ENCODE measurements around the gene LYPD6.
"Not testable (repeated sequence)": the region's sequence is repeated elsewhere in the genome, so short reads cannot be mapped to it uniquely, and the experiment has no call there.

The LYPD6 gene

DNA sequence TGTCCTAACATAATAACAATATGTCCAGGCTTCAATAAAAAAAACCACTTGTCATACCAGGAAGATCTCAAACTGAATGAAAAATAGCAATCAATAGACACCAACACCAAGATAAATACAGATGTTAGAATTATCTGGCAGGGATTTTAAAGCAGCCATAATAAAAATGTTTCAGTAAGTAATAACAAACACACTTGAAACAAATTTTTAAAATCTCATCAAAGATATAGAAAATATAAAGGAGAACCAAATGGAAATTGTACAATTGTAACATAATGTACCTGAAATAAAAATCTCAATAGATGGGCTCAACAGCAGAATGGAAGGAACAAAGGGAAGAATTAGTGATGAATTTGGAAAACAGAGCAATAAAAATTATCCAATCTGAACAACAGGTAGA is 128.1 kb downstream of the LYPD6 start:
- DNase-seq, result no peak

DNA sequence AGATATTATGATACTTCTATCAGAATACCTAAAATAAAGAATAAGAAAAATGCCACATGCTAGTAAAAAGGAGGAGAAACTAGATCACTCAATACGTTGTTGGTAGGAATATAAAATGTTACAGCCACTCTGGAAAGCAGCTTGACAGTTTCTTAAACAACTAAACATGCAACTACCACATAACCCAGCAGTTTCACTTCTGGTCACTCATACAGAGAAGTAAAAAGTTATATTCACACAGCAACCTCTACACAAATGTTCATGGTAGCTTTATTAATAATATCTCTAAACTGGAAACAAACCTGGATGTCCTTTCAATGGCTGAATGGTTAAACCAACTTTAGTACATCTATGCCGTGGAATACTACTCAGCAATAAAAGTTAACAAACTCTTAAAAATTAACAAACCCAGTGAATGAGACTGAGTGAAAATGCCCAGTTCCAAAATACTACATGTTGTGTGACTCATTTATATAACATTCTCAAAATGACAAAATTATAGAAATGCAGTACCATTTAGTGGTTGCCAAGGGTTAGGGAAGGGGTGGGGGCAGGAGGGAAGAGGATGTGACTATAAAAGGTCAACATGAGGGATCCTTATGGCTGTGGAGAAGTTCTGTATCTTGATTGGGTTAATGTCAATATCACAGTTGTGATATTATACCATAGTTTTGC is 133.1 kb downstream of the LYPD6 start:
- no peak for DNase-seq

DNA sequence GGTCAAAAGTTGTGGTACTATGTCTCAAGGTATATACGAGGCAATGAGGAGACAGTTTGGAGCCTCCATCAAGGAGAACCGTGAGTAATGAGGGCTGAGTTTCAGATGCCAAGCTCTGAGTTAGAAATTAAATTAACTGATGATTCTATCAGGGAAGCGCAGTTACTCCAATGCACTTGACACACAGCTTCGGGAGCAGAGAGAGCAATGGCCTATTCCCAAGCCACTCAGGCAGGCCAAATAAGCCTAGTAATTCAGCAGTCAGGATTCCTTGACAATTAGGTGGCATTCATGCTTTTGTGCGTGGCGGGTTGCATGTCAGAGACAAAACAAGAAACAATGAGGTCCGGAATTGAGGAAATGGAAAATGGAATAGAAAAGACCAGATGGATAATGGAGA is 134.0 kb downstream of the LYPD6 start:
- no peak for DNase-seq

DNA sequence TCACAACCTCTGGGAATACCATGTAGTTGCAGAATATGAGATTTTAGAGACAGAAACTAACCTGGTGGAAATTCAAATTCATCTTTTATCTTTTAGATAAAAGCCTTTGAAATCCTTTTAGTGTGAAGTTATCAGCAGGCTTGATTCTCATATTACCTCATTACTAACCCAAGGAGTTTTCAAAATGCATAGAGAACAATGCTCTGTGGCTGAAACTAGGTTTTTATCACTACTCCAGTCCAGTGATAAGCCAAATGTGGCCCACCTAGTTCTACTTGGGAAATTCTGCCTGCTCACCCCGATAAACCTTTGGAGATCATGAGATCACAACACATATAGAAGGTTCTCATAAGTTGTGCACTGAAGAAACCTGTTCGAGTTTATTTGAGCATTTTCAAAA is 135.5 kb downstream of the LYPD6 start:
- no peak for DNase-seq

DNA sequence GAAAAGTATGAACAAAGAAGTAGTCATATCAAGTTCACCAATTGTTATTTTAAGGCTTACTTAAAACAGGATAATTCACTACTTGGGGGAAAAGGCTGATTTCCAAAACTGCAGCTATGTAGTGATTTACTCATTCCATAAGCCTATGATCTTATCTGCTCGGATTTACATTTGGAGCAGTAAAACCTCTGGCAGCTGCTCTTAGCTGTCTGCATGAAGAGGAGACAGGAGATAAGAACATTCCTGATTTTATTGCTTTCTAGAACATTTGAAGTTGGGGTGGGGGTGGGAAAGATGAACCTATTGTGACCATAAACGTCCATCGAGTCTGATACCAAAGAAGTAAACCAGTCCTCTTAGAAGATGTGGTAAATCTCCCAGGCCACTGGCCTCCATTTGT is 136.2 kb downstream of the LYPD6 start:
- DNase-seq, result no peak

DNA sequence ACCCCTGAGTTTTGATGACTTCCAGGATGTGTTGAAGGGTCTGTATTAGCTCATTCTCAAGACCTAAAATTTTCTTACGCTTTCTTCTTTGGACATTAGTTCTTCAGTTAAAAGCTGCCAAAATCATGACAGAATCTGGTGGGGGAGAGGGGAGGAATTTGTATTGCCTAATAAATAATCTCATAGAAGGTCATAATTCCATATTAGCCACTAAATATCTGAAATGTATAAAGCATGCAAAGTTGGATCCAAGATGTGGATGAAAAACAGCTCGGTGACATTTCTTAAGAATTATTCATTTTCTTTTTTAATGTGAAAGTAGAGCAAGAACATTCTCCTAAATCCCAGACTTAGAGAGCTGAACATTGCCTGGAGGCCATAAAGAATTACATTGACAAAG is 137.0 kb downstream of the LYPD6 start:
- no peak for DNase-seq

DNA sequence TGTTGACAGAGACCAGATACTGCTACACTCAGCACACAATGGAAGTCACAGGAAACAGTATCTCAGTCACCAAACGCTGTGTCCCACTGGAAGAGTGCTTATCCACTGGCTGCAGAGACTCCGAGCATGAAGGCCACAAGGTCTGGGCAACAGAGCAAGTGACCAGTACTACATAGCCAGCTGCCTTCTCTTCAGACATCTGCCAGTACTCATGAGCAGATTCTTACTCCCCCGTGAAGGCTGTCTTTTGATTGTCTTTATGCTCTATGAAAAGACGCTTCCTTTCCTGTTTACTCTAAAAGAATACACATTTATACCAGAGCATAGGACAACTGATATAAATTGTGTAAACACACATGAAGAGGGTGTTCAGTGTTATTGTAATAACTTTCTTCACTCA is 138.2 kb downstream of the LYPD6 start:
- no peak for DNase-seq

DNA sequence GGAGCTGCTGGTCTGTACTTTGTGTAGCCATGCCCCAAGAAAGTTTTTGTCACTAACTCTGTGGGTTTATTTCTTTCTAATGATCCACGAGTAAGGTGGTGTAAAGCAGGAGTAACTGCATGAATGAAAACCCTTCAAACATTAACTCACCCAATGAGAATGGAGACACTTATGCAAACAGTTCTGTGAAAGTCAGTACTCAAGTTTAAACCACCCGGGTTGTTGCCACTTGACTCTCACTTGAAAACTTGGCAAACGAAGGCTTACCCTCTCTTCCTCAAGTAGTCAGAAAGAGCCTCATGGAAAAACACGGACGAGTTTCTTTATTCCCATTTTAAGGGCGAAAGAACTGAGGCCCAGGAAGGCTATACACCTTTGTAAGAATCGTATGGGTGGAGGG is 139.7 kb downstream of the LYPD6 start:
- no peak for DNase-seq

DNA sequence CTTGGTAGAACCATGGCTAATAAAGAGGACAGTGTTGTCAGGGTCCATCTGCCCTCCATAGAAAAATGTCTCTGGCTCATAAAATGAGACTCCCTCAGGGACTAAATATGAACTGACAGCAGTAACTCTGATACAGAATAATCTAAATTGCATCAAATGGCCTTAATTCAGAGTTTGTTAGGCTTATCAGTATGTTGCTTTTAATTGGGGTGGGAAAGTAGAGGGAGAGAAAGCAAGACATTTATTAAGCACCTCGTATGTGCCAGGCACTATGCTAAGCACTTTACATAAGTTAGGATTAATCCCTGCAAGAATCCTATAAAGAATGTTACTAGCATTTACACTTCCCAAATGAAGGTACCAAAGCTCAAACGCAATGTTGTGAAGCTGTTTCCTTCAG is 142.0 kb downstream of the LYPD6 start:
- no peak for DNase-seq

DNA sequence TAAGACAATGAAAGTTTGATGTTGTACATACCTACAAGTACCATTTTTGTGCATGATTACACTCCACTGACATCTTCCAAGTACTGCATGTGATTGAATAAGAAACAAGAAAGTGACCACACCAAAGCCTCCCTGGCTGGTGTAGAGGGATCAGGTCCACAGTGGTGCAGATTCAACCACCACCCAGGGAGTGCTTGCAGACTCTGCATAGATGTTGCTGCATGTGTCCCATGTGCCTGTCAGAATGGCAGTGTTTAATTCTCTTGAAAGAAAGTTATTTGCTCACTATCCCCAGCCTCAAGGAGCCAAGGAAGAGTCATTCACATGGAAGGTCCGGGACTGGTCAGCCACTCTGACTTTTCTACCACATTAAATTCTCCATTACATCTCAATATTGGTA is 142.7 kb downstream of the LYPD6 start:
- DNase-seq, result no peak

DNA sequence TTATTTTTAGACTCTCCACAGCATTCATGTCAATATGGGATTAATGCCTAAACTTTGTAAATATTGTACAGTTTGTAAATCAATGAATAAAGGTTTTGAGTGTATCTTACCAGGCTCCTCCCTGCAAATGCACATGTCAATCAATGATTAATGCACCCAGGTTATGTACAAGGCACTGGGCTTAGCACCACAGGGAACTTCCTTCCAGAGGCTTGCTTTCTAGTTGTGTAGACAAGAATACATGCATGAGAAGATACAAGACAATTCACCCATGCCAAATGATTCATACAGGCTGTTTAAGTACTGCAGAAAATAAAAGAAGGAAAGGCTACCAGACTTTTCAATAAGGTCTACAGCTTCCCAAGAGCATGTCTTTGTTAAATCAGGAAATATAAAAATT is 143.1 kb downstream of the LYPD6 start:
- DNase-seq, result no peak

DNA sequence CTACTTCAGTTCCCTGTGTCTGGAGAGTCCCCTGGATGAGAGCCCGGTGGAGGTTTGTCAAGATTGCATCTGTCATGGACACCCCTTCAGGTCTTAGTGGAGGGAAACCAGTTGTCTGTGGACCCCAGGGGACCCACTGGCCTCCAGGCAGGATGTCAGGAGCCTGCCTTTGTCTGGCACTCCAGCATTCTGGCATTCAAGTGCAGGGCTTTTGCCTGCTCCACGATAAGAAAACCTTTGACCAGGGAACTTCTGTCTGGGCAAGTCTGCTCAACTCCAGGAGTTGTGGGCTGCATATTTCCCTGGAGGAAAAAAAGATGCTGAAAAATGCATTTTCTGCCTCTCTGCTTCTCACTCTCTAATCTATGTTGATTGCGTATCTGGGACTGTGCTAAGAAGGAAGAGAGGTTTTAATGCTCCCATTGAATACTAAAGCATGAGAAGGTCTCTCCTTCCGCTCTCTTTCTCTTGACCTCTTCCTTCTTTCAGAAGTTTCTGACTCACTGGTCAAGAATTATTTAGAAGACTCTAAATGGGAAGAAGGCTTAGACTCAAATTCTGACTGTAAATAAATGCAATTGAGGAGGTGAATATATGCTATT is 152.7 kb downstream of the LYPD6 start:
- no peak for DNase-seq

DNA sequence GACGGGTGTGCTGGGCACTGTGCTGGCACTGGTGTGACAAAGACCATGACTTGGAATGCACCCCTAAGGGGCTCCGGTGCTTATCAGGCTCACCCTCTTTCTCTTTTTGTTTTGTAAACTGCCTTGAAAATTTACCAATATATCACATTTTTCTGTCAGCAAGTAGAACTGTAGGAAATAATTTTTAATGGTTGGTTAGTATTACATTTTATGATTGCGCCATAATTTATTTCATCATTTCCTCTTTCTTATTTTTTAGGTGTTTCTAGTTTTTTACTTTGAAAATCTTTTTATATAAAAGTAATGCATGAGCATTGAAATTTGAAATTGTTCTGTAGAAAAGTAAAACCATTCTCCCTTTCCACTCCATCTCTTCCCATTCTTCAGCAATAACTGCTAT is 156.3 kb downstream of the LYPD6 start:
- no peak for DNase-seq

DNA sequence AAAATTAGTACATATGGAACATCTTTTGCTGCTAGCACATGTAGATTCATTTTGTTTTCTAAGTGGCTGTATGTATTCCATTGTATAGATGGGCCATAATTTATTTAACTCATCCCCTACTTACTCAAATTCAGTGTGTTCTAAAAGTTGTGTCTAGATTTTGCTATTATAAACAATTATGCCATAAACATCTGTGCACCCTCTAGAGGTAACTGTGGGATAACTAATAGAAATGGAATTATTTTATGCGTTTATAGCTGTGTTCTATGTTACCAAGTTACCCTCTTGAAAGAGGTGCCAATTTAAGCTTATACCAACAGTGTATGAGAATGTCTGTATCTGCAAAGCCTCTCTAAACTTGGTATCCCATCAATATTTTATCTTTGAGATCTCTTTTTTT is 156.8 kb downstream of the LYPD6 start:
- no peak for DNase-seq

DNA sequence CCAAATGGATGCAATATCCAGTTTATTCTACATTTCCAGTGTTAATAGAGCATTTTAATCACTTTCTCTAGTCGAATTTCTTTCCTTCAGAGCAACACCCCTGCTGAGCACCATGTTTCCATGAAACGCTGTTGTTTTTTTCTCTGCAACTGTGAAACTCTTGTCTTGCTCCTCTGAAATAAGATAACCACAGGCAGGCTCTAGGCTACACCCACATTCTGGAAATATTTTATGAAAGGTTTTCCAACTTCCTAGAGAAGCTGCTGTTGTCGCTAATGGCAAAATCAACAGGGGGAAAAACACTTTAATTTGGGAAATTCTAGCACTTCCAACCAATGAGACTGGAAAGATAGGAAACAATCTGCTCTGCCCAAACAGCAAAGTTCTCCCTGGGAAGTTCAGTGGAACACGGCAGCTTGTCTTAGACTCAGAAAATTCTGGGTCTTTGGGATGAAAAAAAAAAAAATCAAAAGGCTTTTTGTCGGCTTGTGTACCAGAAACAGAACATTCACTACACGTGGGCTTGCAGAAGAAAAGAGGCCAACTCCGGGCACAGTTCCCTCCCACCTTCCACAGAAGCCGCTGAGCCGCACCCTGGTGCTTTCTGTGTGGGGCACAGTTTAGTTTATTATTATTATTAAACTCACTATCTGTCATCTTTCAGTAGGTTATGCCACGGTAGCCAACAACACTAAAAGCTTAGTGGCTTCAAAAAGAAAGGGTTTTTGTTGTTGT is 158.5 kb downstream of the LYPD6 start:
- no peak for DNase-seq

DNA sequence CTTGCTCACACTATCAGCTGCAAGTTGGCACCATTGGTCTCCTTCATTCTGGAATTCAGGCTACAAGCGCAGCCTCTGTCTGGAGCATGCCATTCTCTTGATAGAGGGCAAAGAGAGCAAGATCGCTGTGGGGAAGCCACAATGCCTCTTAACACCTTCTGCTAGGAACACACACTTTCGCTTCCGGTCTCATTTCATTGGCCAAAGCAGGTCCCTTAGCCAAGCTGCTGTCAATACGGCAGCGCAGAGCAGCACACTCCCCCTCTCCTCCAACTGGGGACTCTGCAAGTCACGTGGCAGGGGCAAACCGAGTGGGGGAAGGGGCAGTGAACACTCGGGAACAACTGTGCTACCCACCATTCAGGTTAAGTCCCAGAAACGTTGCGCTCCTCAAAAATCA is 159.1 kb downstream of the LYPD6 start:
- no peak for DNase-seq

DNA sequence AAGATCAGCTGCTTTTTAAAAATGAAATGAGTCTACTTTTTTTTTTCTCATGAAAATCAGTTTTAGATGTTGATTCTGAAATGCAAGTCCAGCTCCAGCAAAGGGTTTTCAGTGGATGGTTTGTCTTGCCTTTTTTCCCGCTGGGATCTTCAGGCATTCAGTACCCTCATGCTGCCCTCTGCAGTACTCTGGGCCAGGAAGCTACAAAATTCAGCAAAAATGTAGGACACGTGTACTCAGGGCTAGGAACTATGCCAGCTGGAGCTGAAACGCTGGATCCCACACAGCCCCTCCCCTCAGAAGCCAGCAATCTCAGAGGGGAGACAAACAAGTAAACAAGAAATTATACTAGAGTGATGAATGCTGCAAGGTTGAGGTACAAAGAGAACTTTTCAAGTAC is 159.9 kb downstream of the LYPD6 start:
- DNase-seq, result no peak

DNA sequence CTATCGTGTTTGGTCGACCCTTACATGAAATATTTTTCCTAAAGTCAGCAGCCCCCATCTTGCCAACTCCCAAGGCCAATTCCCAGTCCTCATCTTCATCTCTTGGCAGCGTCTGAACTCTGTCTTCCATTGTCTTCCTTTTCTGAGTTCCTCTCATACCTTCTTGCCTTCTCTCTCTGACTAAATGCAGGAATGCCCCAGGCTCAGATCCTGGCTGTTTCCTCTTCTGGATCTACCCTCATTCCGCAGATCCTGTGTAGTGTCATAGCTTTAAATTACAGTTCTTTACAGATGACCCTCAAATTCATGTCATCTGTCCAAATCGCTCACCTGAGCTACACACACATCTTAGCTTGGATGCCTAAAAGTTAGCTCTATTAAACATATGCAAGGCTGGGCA is 162.5 kb downstream of the LYPD6 start:
- DNase-seq, result no peak

DNA sequence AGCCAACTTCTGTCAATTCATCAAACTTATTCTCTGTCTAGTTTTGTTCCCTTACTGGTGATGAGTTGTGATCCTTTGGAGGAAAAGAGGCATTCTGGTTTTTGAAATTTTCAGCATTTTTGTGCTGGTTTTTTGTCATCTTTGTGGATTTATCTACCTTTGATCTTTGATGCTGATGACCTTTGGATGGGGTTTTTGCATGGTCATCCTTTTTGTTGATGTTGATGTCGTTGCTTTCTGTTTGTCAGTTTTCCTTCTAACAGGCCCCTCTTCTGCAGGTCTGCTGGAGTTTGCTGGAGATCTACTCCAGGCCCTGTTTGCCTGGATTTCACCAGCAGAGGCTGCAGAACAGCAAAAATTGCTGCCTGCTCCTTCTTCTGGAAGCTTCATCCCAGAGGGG is 168.8 kb downstream of the LYPD6 start:
- not testable (repeated sequence) for DNase-seq

DNA sequence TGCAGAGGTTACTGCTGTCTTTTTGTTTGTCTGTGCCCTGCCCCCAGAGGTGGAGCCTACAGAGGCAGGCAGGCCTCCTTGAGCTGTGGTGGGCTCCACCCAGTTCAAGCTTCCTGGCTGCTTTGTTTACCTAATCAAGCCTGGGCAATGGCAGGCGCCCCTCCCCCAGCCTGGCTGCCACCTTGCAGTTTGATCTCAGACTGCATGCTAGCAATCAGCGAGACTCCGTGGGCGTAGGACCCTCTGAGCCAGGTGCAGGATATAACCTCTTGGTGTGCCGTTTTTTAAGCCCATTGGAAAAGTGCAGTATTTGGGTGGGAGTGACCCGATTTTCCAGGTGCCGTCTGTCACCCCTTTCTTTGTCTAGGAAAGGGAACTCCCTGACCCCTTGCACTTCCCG is 176.4 kb downstream of the LYPD6 start:
- DNase-seq, result not testable (repeated sequence)

DNA sequence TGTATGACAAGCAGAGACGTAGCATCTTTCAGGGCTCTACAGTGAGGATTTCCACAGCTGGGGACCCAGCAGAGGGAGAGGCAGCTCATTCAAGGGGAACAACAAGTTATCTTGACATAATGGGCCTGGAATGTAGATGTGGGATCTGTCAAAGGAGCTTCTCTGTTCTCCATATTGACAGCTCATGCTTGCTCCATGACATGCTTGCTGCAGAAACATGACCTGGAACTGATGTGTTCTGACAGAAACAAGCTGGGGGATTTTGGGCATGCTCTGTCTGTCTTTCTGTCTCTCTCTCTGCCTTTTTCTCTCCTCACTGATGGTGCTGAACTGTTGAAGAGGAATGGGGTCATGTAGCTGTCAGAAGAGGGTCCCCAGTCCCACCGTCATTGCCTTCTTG is 177.6 kb downstream of the LYPD6 start:
- no peak for DNase-seq

DNA sequence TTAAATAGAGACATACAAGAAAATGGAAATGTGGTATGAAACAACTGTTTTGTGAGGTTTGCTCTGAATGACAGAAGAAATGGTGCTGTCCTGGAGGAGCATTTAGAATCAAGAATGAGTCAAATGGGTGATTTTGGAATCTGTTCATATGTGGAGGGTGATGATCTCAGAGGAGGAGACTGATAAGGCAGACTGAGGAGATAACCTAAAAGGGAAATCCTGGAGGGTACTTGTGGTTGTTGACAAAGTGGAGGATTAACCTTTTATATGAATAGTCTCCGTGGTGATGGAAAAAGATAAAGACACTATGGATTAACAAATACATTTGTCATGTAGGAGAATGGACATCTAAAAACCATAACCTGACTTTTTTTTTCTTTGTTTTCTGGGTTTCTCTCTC is 183.1 kb downstream of the LYPD6 start:
- DNase-seq, result no peak

Measured in NCI-H1436 (cell line).